ENCODE results near the gene SNX15.

- TF ChIP-seq, protein P1, sequence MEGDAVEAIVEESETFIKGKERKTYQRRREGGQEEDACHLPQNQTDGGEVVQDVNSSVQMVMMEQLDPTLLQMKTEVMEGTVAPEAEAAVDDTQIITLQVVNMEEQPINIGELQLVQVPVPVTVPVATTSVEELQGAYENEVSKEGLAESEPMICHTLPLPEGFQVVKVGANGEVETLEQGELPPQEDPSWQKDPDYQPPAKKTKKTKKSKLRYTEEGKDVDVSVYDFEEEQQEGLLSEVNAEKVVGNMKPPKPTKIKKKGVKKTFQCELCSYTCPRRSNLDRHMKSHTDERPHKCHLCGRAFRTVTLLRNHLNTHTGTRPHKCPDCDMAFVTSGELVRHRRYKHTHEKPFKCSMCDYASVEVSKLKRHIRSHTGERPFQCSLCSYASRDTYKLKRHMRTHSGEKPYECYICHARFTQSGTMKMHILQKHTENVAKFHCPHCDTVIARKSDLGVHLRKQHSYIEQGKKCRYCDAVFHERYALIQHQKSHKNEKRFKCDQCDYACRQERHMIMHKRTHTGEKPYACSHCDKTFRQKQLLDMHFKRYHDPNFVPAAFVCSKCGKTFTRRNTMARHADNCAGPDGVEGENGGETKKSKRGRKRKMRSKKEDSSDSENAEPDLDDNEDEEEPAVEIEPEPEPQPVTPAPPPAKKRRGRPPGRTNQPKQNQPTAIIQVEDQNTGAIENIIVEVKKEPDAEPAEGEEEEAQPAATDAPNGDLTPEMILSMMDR (IDR thresholded peaks at IDR 0.05): no peak
- TF ChIP-seq ZFX (IDR thresholded peaks at IDR 0.05; ENCODE audit: borderline replicate concordance): no peak
Measured at GRCh38 chr11:64994318-64994717, 32.9 kb upstream of the SNX15 start.
